IMR-90 (cell line): Measurements from ENCODE around the gene FOXL1. TPM values are rescaled to one million over a fixed set of nuclear protein-coding genes. Genes with fewer than 3 reads are reported as not detected.

ENCODE experiments used
- ATAC-seq: fragments of 200-7000 bp; cut with Tn5 transposase; 2 replicates; pipeline ENCODE4 v1.9.1; 2020; ENCODE audit warnings: low read depth, mild to moderate bottlenecking, moderate library complexity
- BruUV-seq: library from RNA; stranded (reverse); fragments of 400-500 nt; replicated peaks from 2 replicates; lab custom pipeline; 2021; lab: Mats Ljungman, UMichigan
- CTCF ChIA-PET: fragments of 300-600 bp; formaldehyde crosslinking; extraction: SDS; loops from one replicate; lab custom pipeline; 2021; ENCODE audit warnings: antibody characterized with exemption; lab: Yijun Ruan, JAX
- POLR2A ChIA-PET: fragments of 300-600 bp; sonication (Branson Sonifier 250); formaldehyde crosslinking; loops from one replicate; lab custom pipeline; 2022; ENCODE audit warnings: antibody characterized with exemption; ENCODE audit not compliant: unreplicated experiment; lab: Charles Lee
- DNase-seq: peaks from one replicate; pipeline ENCODE4 v3.0.0; 2013
- H2AFZ ChIP-seq: replicated peaks from 2 replicates; pipeline ENCODE3; 2013; ENCODE audit warnings: low read length, mild to moderate bottlenecking; ENCODE audit not compliant: poor library complexity
- H2AK5ac ChIP-seq: 2 replicates; pipeline ENCODE4 v1.6.1; 2013; ENCODE audit warnings: low read depth, low read length, inconsistent platforms
- H2AK9ac ChIP-seq: replicated peaks from 2 replicates; pipeline ENCODE3; 2013; ENCODE audit warnings: mild to moderate bottlenecking, low read depth, low read length, moderate library complexity; ENCODE audit not compliant: poor library complexity
- H2BK120ac ChIP-seq: 2 replicates; pipeline ENCODE4 v1.6.1; 2013; ENCODE audit warnings: low read depth, low read length, inconsistent platforms
- H2BK15ac ChIP-seq: 3 replicates; pipeline ENCODE4 v1.6.1; 2013; ENCODE audit warnings: low read depth, low read length, inconsistent platforms
- H2BK20ac ChIP-seq: 2 replicates; pipeline ENCODE4 v1.6.1; 2013; ENCODE audit warnings: low read depth, mild to moderate bottlenecking, inconsistent platforms, low read length, moderate library complexity
- H2BK5ac ChIP-seq: 2 replicates; pipeline ENCODE4 v1.6.1; 2013; ENCODE audit warnings: mild to moderate bottlenecking, low read depth, low read length, inconsistent platforms; ENCODE audit not compliant: poor library complexity, severe bottlenecking
- H3K14ac ChIP-seq: replicated peaks from 2 replicates; pipeline ENCODE4 v1.6.1; 2013; ENCODE audit warnings: low read depth, low read length, inconsistent platforms
- H3K18ac ChIP-seq: 2 replicates; pipeline ENCODE4 v1.6.1; 2013; ENCODE audit warnings: low read depth, low read length, control low read depth
- H3K23ac ChIP-seq: 2 replicates; pipeline ENCODE4 v1.6.1; 2013; ENCODE audit warnings: low read depth, low read length, inconsistent platforms
- H3K27ac ChIP-seq: 2 replicates; pipeline ENCODE4 v1.5.1; 2013; ENCODE audit warnings: mild to moderate bottlenecking, control low read depth, low read length; ENCODE audit not compliant: insufficient read depth
- H3K27me3 ChIP-seq: 2 replicates; pipeline ENCODE4 v1.6.1; 2013; ENCODE audit warnings: low read length; ENCODE audit not compliant: control insufficient read depth, insufficient read depth
- H3K36me3 ChIP-seq: 2 replicates; pipeline ENCODE4 v1.6.1; 2013; ENCODE audit warnings: low read length, mixed read lengths; ENCODE audit not compliant: control insufficient read depth, insufficient read depth
- H3K4ac ChIP-seq: 2 replicates; pipeline ENCODE4 v1.6.1; 2013; ENCODE audit warnings: low read depth, low read length, inconsistent platforms
- H3K4me1 ChIP-seq: 2 replicates; pipeline ENCODE4 v1.6.1; 2013; ENCODE audit warnings: low read length, mixed read lengths; ENCODE audit not compliant: control insufficient read depth, insufficient read depth
- H3K4me2 ChIP-seq: 2 replicates; pipeline ENCODE4 v1.6.1; 2013; ENCODE audit warnings: low read depth, mild to moderate bottlenecking, control low read depth, low read length, moderate library complexity
- H3K4me3 ChIP-seq: 2 replicates; pipeline ENCODE4 v1.5.1; 2013; ENCODE audit warnings: low read depth, mild to moderate bottlenecking, control low read depth, low read length, moderate library complexity; ENCODE audit not compliant: insufficient read depth
- H3K56ac ChIP-seq: 2 replicates; pipeline ENCODE4 v1.6.1; 2013; ENCODE audit warnings: low read length, inconsistent platforms; ENCODE audit not compliant: insufficient read depth; ENCODE audit errors: extremely low read depth
- H3K79me1 ChIP-seq, 2 experiments: 2 replicates each; pipeline ENCODE4 v1.6.1; 2013; ENCODE audit warnings: low read length in 2 of 2, inconsistent platforms in 1 of 2, low read depth in 1 of 2
- H3K9ac ChIP-seq: 2 replicates; pipeline ENCODE4 v1.6.1; 2013; ENCODE audit warnings: low read depth, low read length, control low read depth
- H3K9me1 ChIP-seq: 2 replicates; pipeline ENCODE4 v1.6.1; 2013; ENCODE audit warnings: low read length, inconsistent platforms; ENCODE audit not compliant: insufficient read depth
- H3K9me3 ChIP-seq: 2 replicates; pipeline ENCODE4 v1.6.1; 2013; ENCODE audit warnings: low read length; ENCODE audit not compliant: control insufficient read depth, insufficient read depth
- H4K20me1 ChIP-seq: 2 replicates; pipeline ENCODE4 v1.6.1; 2013; ENCODE audit warnings: low read length, inconsistent platforms; ENCODE audit not compliant: insufficient read depth
- H4K5ac ChIP-seq: 2 replicates; pipeline ENCODE4 v1.6.1; 2013; ENCODE audit warnings: mild to moderate bottlenecking, low read depth, low read length, control low read depth
- H4K8ac ChIP-seq, 2 experiments: 2 replicates each; pipeline ENCODE4 v1.6.1; 2013; ENCODE audit warnings: low read depth in 2 of 2, low read length in 2 of 2, control low read depth in 1 of 2, inconsistent platforms in 1 of 2
- H4K91ac ChIP-seq: 2 replicates; pipeline ENCODE4 v1.6.1; 2013; ENCODE audit warnings: low read depth, low read length, inconsistent platforms; ENCODE audit not compliant: insufficient read depth
- BHLHE40 ChIP-seq: fragments of 150-350 bp; IDR thresholded peaks from 2 replicates; pipeline ENCODE4 v1.6.1; 2016; ENCODE audit warnings: mild to moderate bottlenecking, low read depth, low read length
- WGBS, 2 experiments: methylation state at CpG; one replicate each; pipeline versions ENCODE4 v1.1.5 to v1.1.7; 2013; ENCODE audit warnings: missing lambda C conversion rate in 2 of 2; ENCODE audit not compliant: insufficient read length in 1 of 2; ENCODE audit errors: extremely low coverage in 2 of 2; 5-methylcytosine and 5-hydroxymethylcytosine counted together
- dilution Hi-C: fragments of 300-500 bp; cut with HindIII; formaldehyde crosslinking; loops from one replicate; pipeline ENCODE4 v1.14.3; 2018; ENCODE audit warnings: low sequenced_read_pairs; ENCODE audit not compliant: unreplicated experiment
- in situ Hi-C: fragments of 300-500 bp; cut with MboI; formaldehyde crosslinking; loops from 3 replicates; pipeline ENCODE4 v1.14.3; 2019; ENCODE audit warnings: low sequenced_read_pairs, inconsistent platforms, mixed read lengths
- intact Hi-C: fragments of 100-400 bp; cut with micrococcal nuclease; formaldehyde crosslinking; loops from 2 replicates; pipeline ENCODE4 v1.10.0; 2022
- polyA plus RNA-seq, 3 experiments: library from polyadenylated mRNA; depleted of rRNA; stranded (reverse); fragments of >200 nt; gene quantifications; 2 replicates each; pipeline ENCODE4 v1.2.3, GENCODE V29; 2012; ENCODE audit warnings: low replicate concordance in 1 of 3
- total RNA-seq: library from RNA; depleted of rRNA; stranded (reverse); fragments of >200 nt; gene quantifications from 2 replicates; pipeline ENCODE4 v1.2.3, GENCODE V29; 2012

FOXL1 gene
- total and polyA plus RNA-seq, 2 of the 4 experiments (the other 2 are of a cell fraction), result 15.2 to 25.8 TPM

- 93% methylated on average over 5 of the region's 6 CpGs; no CpG with 5 or more reads in 1 of the 2 experiments for WGBS, 2 experiments
- H2BK20ac ChIP-seq, result no peak overlapping the region
- H3K27me3 ChIP-seq, result no peaks in the 10 kb centered on the region
- no peak overlapping the region for H3K14ac ChIP-seq
- in situ Hi-C loops (no loop called here), intact Hi-C loops (no loop called here), dilution Hi-C loops (no loop called here)
- no peaks in the 10 kb centered on the region for H4K20me1 ChIP-seq
- H3K18ac ChIP-seq, result no peak overlapping the region
- no peaks in the 10 kb centered on the region for H3K9me1 ChIP-seq
- ATAC-seq (no peak), DNase-seq (no peak)
- H3K36me3 ChIP-seq, result peaks cover 58% of the 10 kb centered on the region
- no peak overlapping the region for H4K5ac ChIP-seq
- CTCF ChIA-PET, result interaction anchor here (0.6 kb wide), 2 partner anchors 20 to 521 kb away, joined by 4 read pairs; no protein-coding TSS in a partner anchor
- no peaks in the 10 kb centered on the region for H3K4me1 ChIP-seq
- no peak overlapping the region for H2AK9ac ChIP-seq
- no peak overlapping the region for H4K8ac ChIP-seq
- H3K56ac ChIP-seq, result no peak overlapping the region
- no TSS peak for BruUV-seq
- H2BK120ac ChIP-seq, result no peak overlapping the region
- H2AFZ ChIP-seq, result no peak overlapping the region
- no peak overlapping the region for H2AK5ac ChIP-seq
- TF ChIP-seq BHLHE40, result no peak
- no peak overlapping the region for H3K9ac ChIP-seq
- H3K4me2 ChIP-seq, result no peak overlapping the region
- no peaks in the 10 kb centered on the region for H3K9me3 ChIP-seq
- no peak overlapping the region for H2BK15ac ChIP-seq
- no peak overlapping the region for H3K4ac ChIP-seq
- no peak overlapping the region for H4K91ac ChIP-seq
- H3K23ac ChIP-seq, result no peak overlapping the region
- POLR2A ChIA-PET, result no interaction called here
- H3K79me1 ChIP-seq, result peaks cover 0 to 8% of the 10 kb centered on the region in 2 experiments; a peak in 1 of 4 replicates
- no peak overlapping the region for H3K4me3 ChIP-seq
- no peak overlapping the region for H2BK5ac ChIP-seq
- H3K27ac ChIP-seq, result no peak overlapping the region
Measured at GRCh38 chr16:86540894-86541293, 37.5 kb upstream of the FOXL1 start.
